Inferior parietal cortex (tissue), 1 donor: ENCODE data around the gene UBE2S.
"Not testable (repeated sequence)": the region's sequence is repeated elsewhere in the genome, so short reads cannot be mapped to it uniquely, and the experiment has no call there.

Experiments
- DNase-seq: peaks from one replicate; pipeline ENCODE4 v3.0.0-alpha.2; 2016; ENCODE audit errors: extremely low spot score

Gene UBE2S

DNA sequence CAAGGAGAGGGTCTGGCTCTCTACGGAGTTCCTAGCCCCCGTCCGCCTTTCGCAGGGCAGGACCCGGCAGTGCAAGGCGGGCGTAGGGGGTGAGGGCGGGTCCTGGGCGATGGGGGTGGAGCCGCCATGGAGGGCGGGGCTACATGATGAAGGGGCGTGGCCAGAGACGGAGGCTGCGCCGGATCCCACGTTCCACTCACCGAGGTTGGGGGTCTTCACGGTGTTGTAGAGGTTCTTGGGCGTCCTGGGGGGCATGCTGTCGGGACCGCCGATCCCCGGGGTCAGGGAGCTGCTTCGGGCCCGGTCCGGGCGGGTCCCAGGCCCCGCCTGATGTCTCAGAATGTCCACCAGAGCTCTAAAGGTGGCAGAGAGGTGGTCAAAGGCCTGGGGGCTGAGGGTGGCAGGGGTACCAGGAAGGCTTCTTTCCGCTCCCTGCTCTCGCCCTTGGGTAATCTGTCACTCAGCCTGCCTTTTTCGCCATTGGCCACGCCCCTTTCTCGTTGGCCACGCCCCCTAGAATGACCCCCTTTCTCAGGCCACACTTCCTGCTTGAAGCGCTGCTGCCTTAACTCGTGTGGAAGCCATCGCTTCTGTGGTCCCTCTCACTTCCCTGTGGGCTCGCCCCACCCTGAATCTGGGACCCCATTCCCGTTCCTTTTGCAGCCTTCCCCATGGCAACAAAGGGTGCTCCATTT, 33.0 kb upstream of the UBE2S start:
- DNase-seq = no peak

DNA sequence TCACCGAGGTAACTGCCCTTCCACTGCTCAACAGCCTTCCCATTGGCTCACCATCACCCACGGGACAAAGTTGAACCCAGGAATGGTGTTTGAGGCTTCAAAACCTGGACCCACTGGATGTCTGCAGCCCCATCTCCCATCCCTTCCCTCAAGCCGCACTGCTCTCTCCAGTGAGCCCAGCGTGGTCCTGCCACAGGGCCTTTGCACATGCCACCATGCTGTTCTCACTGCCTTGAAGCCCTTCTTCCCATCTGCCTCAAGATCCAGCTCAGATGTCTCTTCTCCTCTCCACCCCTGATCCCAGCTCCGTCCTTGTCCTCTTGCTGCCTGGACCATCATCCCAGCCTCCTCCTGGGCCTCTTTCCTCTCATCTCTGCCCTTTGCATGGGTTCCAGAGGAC, 31.5 kb upstream of the UBE2S start:
- DNase-seq = no peak

DNA sequence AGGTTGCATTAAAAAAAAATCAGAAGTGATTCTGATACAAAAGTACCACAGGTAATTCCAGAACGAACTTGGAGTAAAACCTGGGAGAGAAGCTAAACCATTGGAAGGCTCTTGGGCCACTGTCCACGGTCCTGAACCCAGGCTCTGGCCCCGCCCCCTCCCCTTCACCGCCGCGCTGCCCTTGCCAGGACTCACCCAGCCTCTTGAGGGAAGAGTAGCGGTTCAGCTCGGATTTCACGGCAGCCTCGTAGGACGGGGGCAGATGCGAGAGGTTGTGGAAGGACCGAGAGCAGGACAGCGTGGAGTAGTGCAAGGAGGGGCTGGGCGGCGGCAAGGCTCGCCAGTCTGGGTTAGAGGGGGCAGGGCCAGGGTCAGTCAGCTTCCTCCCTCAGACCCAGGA, 29.8 kb upstream of the UBE2S start:
- DNase-seq = no peak

- no peak for DNase-seq
Measured at GRCh38 chr19:55436847-55437246, 29.3 kb upstream of the UBE2S start.

DNA sequence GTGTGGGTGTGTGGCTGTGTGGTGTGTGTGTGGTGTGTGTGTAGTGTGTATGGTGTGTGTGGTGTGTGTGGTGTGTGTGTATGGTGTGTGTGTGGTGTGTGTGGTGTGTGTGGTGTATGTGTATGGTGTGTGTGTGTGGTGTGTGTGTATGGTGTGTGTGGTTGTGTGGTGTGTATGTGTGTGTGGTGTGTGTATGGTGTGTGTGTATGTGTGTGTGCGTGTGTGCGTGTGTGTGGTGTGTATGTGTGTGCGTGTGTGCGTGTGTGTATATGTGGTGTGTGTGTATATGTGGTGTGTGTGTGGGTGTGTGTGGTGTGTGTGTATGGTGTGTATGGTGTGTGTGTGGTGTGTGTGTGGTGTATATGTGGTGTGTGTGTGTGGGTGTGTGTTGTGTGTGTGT, 27.4 kb upstream of the UBE2S start:
- no peak for DNase-seq

- DNase-seq = no peak
Measured at GRCh38 chr19:55434356-55434919, 26.9 kb upstream of the UBE2S start.

- DNase-seq = no peak
Measured at GRCh38 chr19:55433292-55433691, 25.7 kb upstream of the UBE2S start.

DNA sequence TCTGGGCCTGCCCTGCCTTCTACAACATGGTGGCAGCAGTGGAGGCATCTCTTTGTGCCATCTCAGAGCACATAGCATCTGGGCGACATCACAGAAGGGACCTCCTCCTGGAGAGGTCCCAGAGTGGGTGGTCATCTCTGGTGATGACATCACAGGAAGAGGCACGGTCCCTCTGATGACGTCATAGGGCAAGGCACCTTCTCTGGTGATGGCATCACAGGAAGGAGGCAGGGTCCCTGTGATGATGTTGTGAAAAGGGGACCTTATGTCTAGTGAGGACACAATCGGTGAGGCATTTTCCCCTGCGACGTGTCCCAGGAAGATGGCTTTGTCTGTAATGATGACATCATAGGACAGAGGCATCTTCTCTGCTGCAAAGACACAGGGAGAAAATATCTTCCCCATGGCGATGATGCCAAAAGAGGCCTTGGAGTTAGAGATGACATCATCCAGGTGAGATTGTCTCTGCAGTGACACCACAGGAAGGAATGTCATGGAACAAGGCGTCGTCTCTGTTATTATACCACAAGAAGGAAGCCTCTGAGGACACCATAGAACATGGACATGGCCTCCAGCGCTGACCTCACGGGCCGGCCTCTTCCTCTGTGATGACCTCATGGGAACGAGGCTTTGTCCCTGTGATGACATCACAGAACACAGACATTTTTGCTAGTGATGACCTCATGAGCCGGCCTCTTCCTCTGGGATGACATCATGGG, 24.8 kb upstream of the UBE2S start:
- DNase-seq = no peak

- no peak for DNase-seq
Measured at GRCh38 chr19:55431183-55431582, 23.6 kb upstream of the UBE2S start.

GRCh38 chr19:55426042-55426441, 18.5 kb upstream of the UBE2S start:
- peak; percentile 89 for DNase-seq

DNA sequence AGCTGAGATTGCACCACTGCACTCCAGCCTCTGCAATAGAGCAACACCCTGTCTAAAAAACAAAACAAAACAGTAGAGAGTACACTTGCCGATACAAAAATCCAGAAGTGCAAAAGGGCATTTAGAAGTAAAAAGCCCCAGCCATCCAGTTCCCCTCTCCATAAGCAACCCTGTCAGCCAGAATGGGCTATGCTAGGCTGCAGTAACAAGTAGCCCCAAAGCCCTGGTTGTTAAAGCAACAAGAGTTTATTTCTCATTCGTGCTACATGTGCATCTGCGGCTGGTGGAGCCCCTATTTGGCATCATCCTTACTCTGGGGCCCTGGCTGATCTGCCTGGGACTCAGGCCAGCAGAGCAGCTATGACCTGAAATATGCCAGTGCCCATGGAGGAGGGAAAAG, 16.9 kb upstream of the UBE2S start:
- no peak for DNase-seq

- no peak for DNase-seq
Measured at GRCh38 chr19:55423225-55424005, 15.8 kb upstream of the UBE2S start.

DNA sequence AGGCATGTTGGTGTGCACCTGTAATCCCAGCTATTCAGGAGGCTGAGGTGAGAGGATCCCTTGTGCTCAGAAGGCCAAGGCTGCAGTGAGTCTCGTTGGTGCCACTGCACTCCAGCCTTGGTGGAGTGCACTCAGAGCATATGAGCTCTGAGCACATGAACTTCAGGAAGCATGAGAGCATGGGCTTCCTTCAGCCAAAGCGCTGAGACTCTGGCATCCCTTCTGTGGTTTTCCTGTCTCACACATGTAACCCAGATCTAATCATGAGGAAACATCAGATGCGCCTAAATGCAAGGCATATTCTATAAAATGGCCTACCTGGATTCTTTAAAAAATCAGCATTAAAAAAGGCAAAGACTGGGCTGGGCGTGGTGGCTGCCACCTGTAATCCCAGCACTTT, 13.7 kb upstream of the UBE2S start:
- not testable (repeated sequence) for DNase-seq

GRCh38 chr19:55419624-55420236, 12.1 kb upstream of the UBE2S start:
- DNase-seq = no peak

GRCh38 chr19:55419103-55419502, 11.5 kb upstream of the UBE2S start:
- no peak for DNase-seq

DNA sequence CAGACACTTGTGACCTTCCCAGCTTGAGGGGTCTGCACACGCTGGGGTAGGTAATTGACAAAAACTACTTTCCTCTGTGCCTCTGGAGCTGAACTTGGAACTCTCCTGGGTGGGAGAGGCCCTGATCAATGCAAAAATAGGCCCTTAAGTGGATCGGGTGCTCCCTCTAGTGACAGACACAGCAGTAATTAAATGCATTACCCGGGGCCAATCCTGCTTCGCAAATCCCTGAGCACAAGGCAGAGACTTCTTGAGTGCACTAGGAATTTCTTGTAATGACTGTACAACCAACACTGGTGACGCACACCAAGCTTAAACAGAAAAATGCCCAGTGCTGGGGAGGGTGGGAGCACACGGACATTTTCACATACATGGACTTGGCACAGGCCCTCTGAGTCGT, 10.6 kb upstream of the UBE2S start:
- peak; percentile 83 for DNase-seq

DNA sequence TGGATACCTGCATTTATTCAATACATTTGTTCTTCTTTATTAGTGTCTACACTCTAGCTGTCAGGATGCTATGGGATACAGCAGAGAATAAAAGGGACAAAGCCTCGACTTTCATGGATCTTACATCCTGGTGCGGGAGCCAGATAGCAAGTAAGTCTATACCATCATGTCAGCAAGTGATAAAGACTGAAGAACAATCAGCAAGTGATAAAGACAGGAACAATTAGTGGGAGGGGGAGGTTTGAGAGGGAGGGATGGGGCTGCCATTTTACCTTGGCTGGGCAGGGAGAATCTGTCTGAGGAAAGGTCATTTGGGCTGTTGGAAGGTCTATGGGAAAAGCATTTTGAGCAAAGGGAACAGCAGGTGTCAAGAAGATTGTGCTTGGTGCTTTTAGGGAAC, 2.6 kb upstream of the UBE2S start:
- no peak for DNase-seq

GRCh38 chr19:55409179-55409578, 1.6 kb upstream of the UBE2S start:
- DNase-seq = not testable (repeated sequence)

GRCh38 chr19:55408533-55408872, 915 bp upstream of the UBE2S start:
- no peak for DNase-seq

DNA sequence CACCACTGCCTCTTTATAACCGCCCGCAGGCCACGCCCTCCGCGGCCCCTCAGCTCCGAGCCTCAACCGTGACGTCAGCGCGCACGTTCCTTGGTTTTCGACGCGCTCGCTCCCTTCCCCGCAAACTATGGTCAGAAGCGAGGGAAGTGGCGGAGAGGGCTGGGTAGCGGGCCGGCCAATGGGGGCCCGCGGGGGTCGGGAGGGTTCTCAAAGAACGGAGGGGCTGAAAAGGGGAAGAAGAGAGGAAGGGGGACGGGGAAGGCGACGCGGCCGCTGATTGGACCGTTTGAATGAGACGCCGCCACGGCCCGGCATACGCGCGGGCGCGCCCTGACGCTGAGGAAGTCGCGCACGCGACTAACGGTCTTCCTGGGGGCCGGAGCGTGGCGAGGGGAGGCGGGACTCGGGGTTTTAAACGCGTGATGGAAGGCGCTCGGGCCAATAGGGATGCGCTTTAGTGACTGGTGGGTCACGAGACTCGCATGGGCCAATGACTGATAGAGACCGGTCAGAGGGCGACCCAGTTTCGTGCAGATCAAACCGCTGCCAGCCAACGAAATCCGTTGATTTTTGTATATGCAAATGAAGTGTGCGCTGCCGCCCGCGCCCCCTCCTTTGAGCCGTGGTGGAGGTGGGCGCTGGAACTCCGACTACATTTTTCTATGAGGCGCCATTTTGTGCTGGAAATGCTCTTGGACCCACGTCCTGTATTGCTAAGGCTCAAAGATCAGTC, 378 bp upstream of the UBE2S start:
- DNase-seq = peak; percentile 98

GRCh38 chr19:55406826-55407549, 600 bp downstream of the UBE2S start:
- no peak for DNase-seq
